ENCODE data around the gene POC1A. TPM values are rescaled to one million over a fixed set of nuclear protein-coding genes. Genes with fewer than 3 reads are reported as not detected.

POC1A gene
- total RNA-seq, 2 experiments from 2014 or later = 31.7 to 32.3 TPM

Other genes starting within 250 kb of the POC1A start
- 10 to 100 TPM; 29.2 to 29.6 TPM for gene RRP9, start 212.5 kb downstream of the POC1A start, total RNA-seq
- gene PARP3, start 212.1 kb downstream of the POC1A start, total RNA-seq = 10 to 100 TPM; 18.8 to 20.4 TPM
- not detected for gene GPR62, start 199.0 kb downstream of the POC1A start, total RNA-seq
- gene PCBP4, start 187.0 kb downstream of the POC1A start, total RNA-seq = 10 to 100 TPM; 12.7 to 16.1 TPM
- gene ABHD14B, start 180.4 kb downstream of the POC1A start, total RNA-seq = 10 to 100 TPM; 31.4 to 38.0 TPM
- gene ABHD14A, start 179.4 kb downstream of the POC1A start, total RNA-seq = 10 to 100 TPM; 10.5 to 11.7 TPM
- gene ACY1, start 170.9 kb downstream of the POC1A start, total RNA-seq = 10 to 100 TPM; 17.4 to 21.2 TPM
- gene RPL29, start 158.5 kb downstream of the POC1A start, total RNA-seq = 1,000 to 10,000 TPM; 1,199 to 1,266 TPM
- gene DUSP7, start 97.9 kb downstream of the POC1A start, total RNA-seq = 10 to 100 TPM; 37.4 to 39.1 TPM
- 10 to 100 TPM; 57.7 to 60.8 TPM for gene ALAS1, start 43.7 kb upstream of the POC1A start, total RNA-seq
- gene TLR9, start 71.2 kb upstream of the POC1A start, total RNA-seq = under 1 TPM; 0.52 to 0.79 TPM
- gene TWF2, start 84.7 kb upstream of the POC1A start, total RNA-seq = 100 to 1,000 TPM; 154 to 162 TPM
- gene PPM1M, start 91.3 kb upstream of the POC1A start, total RNA-seq = 10 to 100 TPM; 90.7 to 91.9 TPM
- gene WDR82, start 124.2 kb upstream of the POC1A start, total RNA-seq = 100 to 1,000 TPM; 131 TPM
- 10 to 100 TPM; 24.7 to 25.6 TPM for gene GLYCTK, start 133.4 kb upstream of the POC1A start, total RNA-seq
- gene DNAH1, start 161.9 kb upstream of the POC1A start, total RNA-seq = 10 to 100 TPM; 18.1 to 20.2 TPM